ENCODE data around the gene STAT5A. TPM values are rescaled to one million over a fixed set of nuclear protein-coding genes. Genes with fewer than 3 reads are reported as not detected.

The STAT5A gene
- total RNA-seq, 1 donor from 2014 or later, result 140 TPM

DNA sequence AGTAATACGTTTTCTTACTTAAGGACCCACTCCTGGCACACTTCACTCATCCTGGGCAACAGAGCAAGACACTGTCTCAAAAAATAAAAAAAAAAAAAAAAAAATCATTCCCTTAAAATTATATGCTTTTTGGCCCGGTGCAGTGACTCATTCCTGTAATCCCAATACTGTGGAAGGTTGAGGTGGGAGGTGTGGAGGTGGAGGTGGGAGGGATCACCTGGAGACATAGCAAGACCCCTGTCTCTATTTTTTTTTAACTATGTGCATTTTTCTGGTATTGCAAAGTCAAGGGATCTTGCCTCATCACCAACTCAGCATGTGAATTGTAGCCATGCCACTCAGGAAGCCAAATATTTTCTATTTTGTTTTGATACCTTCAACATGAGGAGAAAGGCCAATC lies 21.8 kb upstream of the STAT5A start:
- Mint-ChIP-seq H3K4me3 (no peak overlapping the region), H3K4me1 (peaks cover 26% of the 10 kb centered on the region), H3K27ac (no peak overlapping the region), H3K27me3 (no peaks in the 10 kb centered on the region), H3K36me3 (ENCODE audit: low read depth) (no peaks in the 10 kb centered on the region), H3K9me3 (no peaks in the 10 kb centered on the region)
- no peak for DNase-seq
- no peak for TF ChIP-seq CTCF (IDR thresholded peaks at IDR 0.05)
- POLR2A ChIA-PET, result interaction anchor here (0.7 kb wide), 1 partner anchor 23 kb away, joined by 4 read pairs; no protein-coding TSS in a partner anchor
- intact Hi-C loops (cut with micrococcal nuclease), result no loop called here
- CTCF ChIA-PET, result no interaction called here
- ATAC-seq (ENCODE audit: low read depth), result no peak

GRCh38 chr17:42266918-42267766 lies 21.2 kb upstream of the STAT5A start:
- H3K27me3 Mint-ChIP-seq, result no peaks in the 10 kb centered on the region
- intact Hi-C loops (cut with micrococcal nuclease), result no loop called here

DNA sequence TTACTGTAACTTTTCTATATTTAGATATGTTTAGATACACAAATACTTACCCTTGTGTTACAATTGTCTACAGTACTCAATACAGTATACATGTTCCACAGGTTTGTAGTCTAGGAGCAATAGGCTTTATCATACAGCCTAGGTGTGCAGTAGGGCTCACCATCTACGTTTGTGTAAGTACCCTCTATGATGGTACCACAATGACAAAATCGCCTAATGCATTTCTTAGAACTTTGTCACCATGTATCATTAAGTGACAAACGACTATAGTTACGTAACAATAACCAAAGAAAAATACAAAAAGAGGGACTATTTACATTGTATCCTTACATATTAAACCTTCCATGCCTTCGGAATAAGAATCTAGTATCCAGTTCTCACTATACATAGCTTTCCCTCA lies 20.1 kb upstream of the STAT5A start:
- no peak for DNase-seq
- Mint-ChIP-seq H3K27ac (no peak overlapping the region), H3K9me3 (no peaks in the 10 kb centered on the region), H3K4me3 (no peak overlapping the region), H3K4me1 (peaks cover 44% of the 10 kb centered on the region), H3K36me3 (ENCODE audit: low read depth) (no peaks in the 10 kb centered on the region), H3K27me3 (no peaks in the 10 kb centered on the region)
- ChIA-PET POLR2A (no interaction called here), CTCF (no interaction called here)
- no peak for ATAC-seq (ENCODE audit: low read depth)
- TF ChIP-seq CTCF (IDR thresholded peaks at IDR 0.05), result no peak
- intact Hi-C loops (cut with micrococcal nuclease), result no loop called here

More at GRCh38 chr17:42266918-42267766, 21.2 kb upstream of the STAT5A start:
- ATAC-seq (ENCODE audit: low read depth) (no peak), DNase-seq (no peak)
- no peak overlapping the region for H3K27ac Mint-ChIP-seq
- peaks cover 33% of the 10 kb centered on the region for H3K4me1 Mint-ChIP-seq
- H3K36me3 Mint-ChIP-seq (ENCODE audit: low read depth), result no peaks in the 10 kb centered on the region
- ChIA-PET CTCF (no interaction called here), POLR2A (no interaction called here)
- TF ChIP-seq CTCF (IDR thresholded peaks at IDR 0.05), result no peak
- H3K4me3 Mint-ChIP-seq, result no peak overlapping the region
- H3K9me3 Mint-ChIP-seq, result no peaks in the 10 kb centered on the region

DNA sequence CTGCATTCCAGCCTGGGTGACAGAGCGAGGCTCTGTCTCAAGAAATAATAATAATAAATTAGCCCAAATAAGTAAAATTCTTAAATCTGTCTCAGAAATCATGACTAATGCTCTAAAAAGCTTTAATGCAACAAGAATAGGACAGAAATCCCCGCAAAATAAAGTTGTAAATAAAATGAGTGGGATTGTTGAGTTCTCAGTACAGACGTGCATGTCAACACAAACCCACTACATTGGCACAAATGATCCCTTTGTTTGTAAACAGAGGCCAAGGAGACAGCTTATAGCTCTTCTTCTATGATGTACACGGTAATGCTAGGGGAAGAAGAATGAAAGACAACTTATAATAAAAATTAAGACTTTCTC lies 18.1 kb upstream of the STAT5A start:
- no peaks in the 10 kb centered on the region for H3K27me3 Mint-ChIP-seq
- ATAC-seq (ENCODE audit: low read depth) (no peak), DNase-seq (no peak)
- H3K4me3 Mint-ChIP-seq, result no peak overlapping the region
- H3K36me3 Mint-ChIP-seq (ENCODE audit: low read depth), result no peaks in the 10 kb centered on the region
- POLR2A ChIA-PET, result interaction anchor here (1.0 to 2.3 kb wide), 2 partner anchors 18 to 22 kb away, joined by 3 to 7 read pairs; partner anchors contain the start of gene STAT5A
- H3K27ac Mint-ChIP-seq, result no peak overlapping the region
- intact Hi-C loops (cut with micrococcal nuclease), result no loop called here
- TF ChIP-seq CTCF (IDR thresholded peaks at IDR 0.05), result no peak
- H3K9me3 Mint-ChIP-seq, result no peaks in the 10 kb centered on the region
- CTCF ChIA-PET, result interaction anchor here (1.3 kb wide), 1 partner anchor 48 kb away, joined by 7 read pairs; no protein-coding TSS in a partner anchor
- peaks cover 61% of the 10 kb centered on the region for H3K4me1 Mint-ChIP-seq

GRCh38 chr17:42270596-42270995 lies 17.7 kb upstream of the STAT5A start:
- Mint-ChIP-seq H3K4me1 (peaks cover 66% of the 10 kb centered on the region), H3K27me3 (no peaks in the 10 kb centered on the region), H3K36me3 (ENCODE audit: low read depth) (peaks cover 3% of the 10 kb centered on the region), H3K27ac (peak overlapping the region; percentile 6), H3K4me3 (no peak overlapping the region), H3K9me3 (no peaks in the 10 kb centered on the region)
- CTCF ChIA-PET, result interaction anchor here (1.3 kb wide), 1 partner anchor 48 kb away, joined by 7 read pairs; no protein-coding TSS in a partner anchor
- DNase-seq (no peak), ATAC-seq (ENCODE audit: low read depth) (no peak)
- POLR2A ChIA-PET, result interaction anchor here (1.0 to 2.3 kb wide), 2 partner anchors 18 to 22 kb away, joined by 3 to 7 read pairs; partner anchors contain the start of gene STAT5A
- intact Hi-C loops (cut with micrococcal nuclease), result no loop called here
- TF ChIP-seq CTCF (IDR thresholded peaks at IDR 0.05), result no peak

Measured in activated B cell treated with CpG ODN at 0.5 μM for 24 hours (primary cell).